NOMO-1 treated with DMSO at 0.1 percent for 48 hours (cell line): Measurements from ENCODE around the gene CAPN7.
"Not testable (repeated sequence)": the region's sequence is repeated elsewhere in the genome, so short reads cannot be mapped to it uniquely, and the experiment has no call there.

Source experiments
- DNase-seq: peaks from one replicate; lab custom pipeline; 2025; ENCODE audit not compliant: unreplicated experiment; lab: John Stamatoyannopoulos, UW

CAPN7 gene

GRCh38 chr3:15205934-15206661 lies at the start of gene CAPN7:
Gene CAPN7, plus strand, starts transcription at chr3:15206246. Its CDS starts 250 bp downstream, at chr3:15206496.
- DNase-seq = no peak

GRCh38 chr3:15157441-15157840 lies 48.6 kb upstream of the CAPN7 start:
- DNase-seq = no peak

GRCh38 chr3:15159501-15160136 lies 46.4 kb upstream of the CAPN7 start:
- DNase-seq = peak; percentile 9

- no peak for DNase-seq
Measured at GRCh38 chr3:15160662-15161061, 45.4 kb upstream of the CAPN7 start.

- no peak for DNase-seq
Measured at GRCh38 chr3:15161133-15161532, 44.9 kb upstream of the CAPN7 start.

- not testable (repeated sequence) for DNase-seq
Measured at GRCh38 chr3:15163656-15164055, 42.4 kb upstream of the CAPN7 start.

GRCh38 chr3:15164340-15164739 lies 41.7 kb upstream of the CAPN7 start:
- no peak for DNase-seq

- no peak for DNase-seq
Measured at GRCh38 chr3:15165061-15165460, 41.0 kb upstream of the CAPN7 start.

GRCh38 chr3:15166391-15166790 lies 39.7 kb upstream of the CAPN7 start:
- DNase-seq = not testable (repeated sequence)

- peak; percentile 20 for DNase-seq
Measured at GRCh38 chr3:15171096-15171495, 35.0 kb upstream of the CAPN7 start.

GRCh38 chr3:15172806-15173205 lies 33.2 kb upstream of the CAPN7 start:
- no peak for DNase-seq

- no peak for DNase-seq
Measured at GRCh38 chr3:15174953-15175352, 31.1 kb upstream of the CAPN7 start.

- DNase-seq = no peak
Measured at GRCh38 chr3:15175605-15176004, 30.4 kb upstream of the CAPN7 start.

- no peak for DNase-seq
Measured at GRCh38 chr3:15180042-15180611, 25.9 kb upstream of the CAPN7 start.

GRCh38 chr3:15181511-15181910 lies 24.5 kb upstream of the CAPN7 start:
- DNase-seq = no peak

GRCh38 chr3:15181963-15182362 lies 24.1 kb upstream of the CAPN7 start:
- no peak for DNase-seq

GRCh38 chr3:15183011-15183410 lies 23.0 kb upstream of the CAPN7 start:
- no peak for DNase-seq

- DNase-seq = no peak
Measured at GRCh38 chr3:15185404-15185803, 20.6 kb upstream of the CAPN7 start.

- DNase-seq = no peak
Measured at GRCh38 chr3:15186101-15186476, 20.0 kb upstream of the CAPN7 start.

- DNase-seq = not testable (repeated sequence)
Measured at GRCh38 chr3:15186477-15187164, 19.4 kb upstream of the CAPN7 start.

GRCh38 chr3:15197340-15198029 lies 8.6 kb upstream of the CAPN7 start:
- no peak for DNase-seq
